GM12878 (cell line): ENCODE data around the gene ZNF322. TPM values are rescaled to one million over a fixed set of nuclear protein-coding genes. Genes with fewer than 3 reads are reported as not detected.
"Not testable (repeated sequence)": the region's sequence is repeated elsewhere in the genome, so short reads cannot be mapped to it uniquely, and the experiment has no call there.

Experiments
- ATAC-seq: fragments of 200-7000 bp; cut with Tn5 transposase; 3 replicates; pipeline ENCODE4 v1.9.1; 2020; ENCODE audit warnings: mild to moderate bottlenecking, moderate library complexity
- BruUV-seq: library from RNA; stranded (reverse); fragments of 400-500 nt; replicated peaks from 2 replicates; lab custom pipeline; 2021; lab: Mats Ljungman, UMichigan
- CTCF ChIA-PET: fragments of 300-600 bp; sonication (Branson Sonifier 250); formaldehyde crosslinking; extraction: SDS; loops from one replicate; lab custom pipeline; 2021; ENCODE audit warnings: inconsistent platforms; lab: Yijun Ruan, JAX
- POLR2A ChIA-PET: fragments of 350-600 bp; formaldehyde crosslinking; extraction: SDS; loops from one replicate; lab custom pipeline; 2021; ENCODE audit warnings: inconsistent platforms; lab: Charles Lee
- RAD21 ChIA-PET: fragments of 300-600 bp; sonication (Branson Sonifier 250); formaldehyde crosslinking; loops from one replicate; lab custom pipeline; 2023; ENCODE audit warnings: antibody characterized with exemption; ENCODE audit not compliant: unreplicated experiment; lab: Charles Lee
- SMC1A ChIA-PET: fragments of 300-600 bp; sonication (Branson Sonifier 250); formaldehyde crosslinking; loops from one replicate; lab custom pipeline; 2023; ENCODE audit not compliant: unreplicated experiment, uncharacterized antibody; lab: Charles Lee
- DNase-seq: peaks from one replicate; pipeline ENCODE4 v3.0.0-alpha.2; 2011; ENCODE audit warnings: low read depth, low spot score
- FAIRE-seq: peaks from 3 replicates; lab custom pipeline; 2011; peaks lifted over from hg19 to GRCh38; lab: Jason Lieb, UNC
- H2AFZ ChIP-seq: 2 replicates; pipeline ENCODE4 v1.6.0; 2011; ENCODE audit warnings: low read depth, low read length, control low read depth; ENCODE audit not compliant: control insufficient read depth
- H3K27ac ChIP-seq: 2 replicates; pipeline ENCODE4 v1.5.1; 2011; ENCODE audit warnings: control low read depth; ENCODE audit not compliant: control insufficient read depth, insufficient read depth
- H3K27me3 ChIP-seq, 2 experiments: replicated peaks in 1 of 2; 2 replicates each; pipeline versions ENCODE4 v1.6.0 to v1.6.1; 2011; ENCODE audit warnings: low read length in 1 of 2; ENCODE audit not compliant: control insufficient read depth in 2 of 2, insufficient read depth in 2 of 2
- H3K36me3 ChIP-seq, 2 experiments: 2 replicates each; pipeline ENCODE4 v1.5.1; 2011; ENCODE audit warnings: low read length in 1 of 2; ENCODE audit not compliant: control insufficient read depth in 2 of 2, insufficient read depth in 2 of 2
- H3K4me1 ChIP-seq: 2 replicates; pipeline ENCODE4 v1.6.1; 2011; ENCODE audit warnings: mild to moderate bottlenecking, low read length, moderate library complexity, mixed read lengths; ENCODE audit not compliant: control insufficient read depth, insufficient read depth
- H3K4me2 ChIP-seq: 2 replicates; pipeline ENCODE4 v1.6.0; 2011; ENCODE audit warnings: control low read depth; ENCODE audit not compliant: control insufficient read depth, insufficient read depth
- H3K4me3 ChIP-seq: fragments of 200-600 bp; sonication (generic); 2 replicates; pipeline ENCODE4 v1.5.1; 2016
- H3K79me2 ChIP-seq: 2 replicates; pipeline ENCODE4 v1.6.0; 2011; ENCODE audit warnings: low read length; ENCODE audit not compliant: control insufficient read depth, insufficient read depth
- H3K9ac ChIP-seq: 2 replicates; pipeline ENCODE4 v1.8.0; 2011; ENCODE audit warnings: low read length, control low read depth, mixed read lengths; ENCODE audit not compliant: control insufficient read depth, insufficient read depth
- H3K9me3 ChIP-seq: replicated peaks from 3 replicates; pipeline ENCODE4 v1.5.1; 2011; ENCODE audit warnings: mild to moderate bottlenecking, low read length; ENCODE audit not compliant: control insufficient read depth, insufficient read depth
- H4K20me1 ChIP-seq: 2 replicates; pipeline ENCODE4 v1.6.0; 2011; ENCODE audit not compliant: control insufficient read depth, insufficient read depth
- WGBS: methylation state at CpG from one replicate; pipeline ENCODE4 v1.1.6; 2016; ENCODE audit warnings: low lambda C conversion rate; ENCODE audit not compliant: insufficient replicate concordance, insufficient coverage; ENCODE audit errors: missing lambda C conversion rate; 5-methylcytosine and 5-hydroxymethylcytosine counted together
- in situ Hi-C: fragments of 300-500 bp; cut with MboI; formaldehyde crosslinking; loops from 9 replicates; pipeline ENCODE4 v1.14.3; 2018; ENCODE audit warnings: mixed read lengths
- intact Hi-C: fragments of 100-400 bp; cut with micrococcal nuclease; formaldehyde crosslinking; loops from one replicate; pipeline ENCODE4 v1.14.2; 2022; ENCODE audit not compliant: unreplicated experiment
- polyA plus RNA-seq, 11 experiments: library from polyadenylated mRNA; depleted of rRNA in 4 of 11; unstranded in 6 of 11; stranded (reverse) in 5 of 11; fragments of >200 nt; fragmentation: Nextera tagmentation in 4 of 11; fragmentation: Illumina TruSeq in 1 of 11; extraction: Ambion mirVana in 4 of 11; extraction: Trizol in 1 of 11; gene quantifications; 1 replicate in 1 of 11; 2 replicates in 10 of 11; pipeline versions ENCODE4 v1.2.1 to v1.2.3, GENCODE V29; 2011 to 2016; ENCODE audit warnings: inconsistent platforms in 2 of 11, missing spikeins in 2 of 11, low read depth in 1 of 11
- total RNA-seq, 4 experiments: library from RNA; depleted of rRNA in 3 of 4; stranded (reverse); fragments of >200 nt in 3 of 4; fragmentation: Illumina TruSeq in 1 of 4; extraction: Trizol in 1 of 4; gene quantifications; 2 replicates each; pipeline versions ENCODE4 v1.2.1 to v1.2.3, GENCODE V29; 2013 to 2021

ZNF322 gene
- total and polyA plus RNA-seq, 10 of the 15 experiments (the other 5 are each of a cell fraction or from before 2014, with no cell fraction given) = 2.7 to 19.1 (median 11.9) TPM

DNA sequence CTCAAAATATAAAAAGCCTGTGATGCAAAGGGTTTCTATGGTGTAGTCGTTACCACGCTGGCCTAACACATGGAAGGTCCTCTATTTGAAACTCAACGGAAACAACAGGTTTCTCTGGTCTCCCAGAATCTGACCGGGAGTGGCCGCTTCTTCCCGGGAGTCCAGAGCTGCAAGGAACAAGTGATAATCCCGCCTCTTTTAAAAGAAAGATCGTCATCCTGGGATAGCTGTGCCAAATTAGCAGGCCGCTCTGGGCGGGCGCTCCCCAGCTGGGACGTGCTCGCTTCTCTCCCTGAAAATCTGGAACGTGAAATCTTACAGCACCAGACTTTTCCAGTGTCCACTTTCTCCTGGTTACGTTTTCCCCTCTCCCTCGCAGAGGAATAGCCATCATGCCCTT, 38.0 kb upstream of the ZNF322 start:
- BruUV-seq, H3K9ac ChIP-seq, in situ Hi-C loops, H3K9me3 ChIP-seq, H3K27ac ChIP-seq, CTCF ChIA-PET, FAIRE-seq, RAD21 ChIA-PET, H3K79me2 ChIP-seq, H2AFZ ChIP-seq, H4K20me1 ChIP-seq, intact Hi-C loops, ATAC-seq, SMC1A ChIA-PET, POLR2A ChIA-PET, DNase-seq, H3K4me1 ChIP-seq, H3K36me3 ChIP-seq, H3K4me3 ChIP-seq, H3K27me3 ChIP-seq, H3K4me2 ChIP-seq: not testable (repeated sequence)
- WGBS = no CpG with 5 or more reads among the region's 16 CpGs

DNA sequence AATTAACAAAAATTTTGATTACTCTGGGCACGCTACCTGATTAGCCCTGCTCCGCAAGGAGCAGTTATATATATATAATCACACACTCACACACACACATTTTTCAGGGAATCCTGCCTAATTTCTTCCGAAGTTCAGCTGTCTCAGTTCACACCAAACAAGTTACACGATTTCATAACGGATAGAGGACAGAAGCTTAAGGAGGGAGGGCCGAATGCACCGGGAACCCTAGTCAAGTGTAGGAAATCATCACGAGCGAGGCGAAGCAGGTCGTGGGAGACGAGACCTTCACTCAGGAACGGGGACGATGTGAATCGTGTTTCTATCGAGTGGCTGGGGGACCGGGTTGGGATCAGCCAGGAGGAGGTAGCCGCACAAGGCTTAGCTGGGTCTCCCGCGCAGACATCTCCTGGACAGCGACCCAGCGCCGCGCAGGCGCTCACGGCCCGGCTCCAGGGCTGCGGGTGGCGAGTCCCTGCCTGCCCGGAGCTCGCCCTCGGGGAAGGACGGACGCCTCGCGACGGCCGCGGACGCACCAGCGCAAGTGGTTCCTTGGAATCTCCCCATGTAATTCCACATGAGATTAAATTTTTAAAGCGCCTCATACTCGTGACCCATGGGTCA, 29.9 kb upstream of the ZNF322 start:
- H3K27ac ChIP-seq, H3K9me3 ChIP-seq, DNase-seq, H3K4me1 ChIP-seq, H3K79me2 ChIP-seq, RAD21 ChIA-PET, H3K36me3 ChIP-seq, FAIRE-seq, H3K4me2 ChIP-seq, BruUV-seq, ATAC-seq, SMC1A ChIA-PET, H4K20me1 ChIP-seq, H3K4me3 ChIP-seq, intact Hi-C loops, H2AFZ ChIP-seq, POLR2A ChIA-PET, CTCF ChIA-PET, H3K9ac ChIP-seq, in situ Hi-C loops, H3K27me3 ChIP-seq: not testable (repeated sequence)
- WGBS = no CpG with 5 or more reads among the region's 43 CpGs

DNA sequence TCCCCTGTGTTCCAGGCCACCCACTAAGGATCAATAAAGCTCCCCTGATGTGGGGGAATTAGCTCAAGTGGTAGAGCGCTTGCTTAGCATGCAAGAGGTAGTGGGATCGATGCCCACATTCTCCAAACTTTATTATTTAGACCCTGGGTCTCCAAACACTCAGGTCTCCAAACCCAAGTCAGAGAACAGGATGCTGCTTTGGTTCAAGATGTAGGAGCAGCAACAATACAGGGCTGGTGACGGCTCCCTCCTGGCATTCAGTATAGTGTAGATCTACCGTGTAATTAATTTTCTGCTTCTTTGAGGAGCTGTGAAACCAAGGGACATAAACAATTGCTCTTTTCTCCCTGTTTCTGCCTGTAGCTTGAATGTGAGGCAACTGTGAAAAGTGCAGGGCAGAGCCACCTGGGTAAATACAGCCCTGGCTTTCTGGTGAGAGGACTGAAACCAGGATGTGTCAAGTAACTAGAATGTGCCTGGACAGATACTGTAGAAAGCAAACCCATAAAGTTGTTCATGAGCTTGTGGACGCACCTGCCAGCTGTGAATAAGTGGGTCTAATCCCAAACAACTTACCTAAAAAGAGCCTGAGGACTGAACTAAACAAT, 23.0 kb upstream of the ZNF322 start:
- FAIRE-seq, in situ Hi-C loops, POLR2A ChIA-PET, H3K9ac ChIP-seq, SMC1A ChIA-PET, CTCF ChIA-PET, BruUV-seq, H3K27ac ChIP-seq, DNase-seq, H3K9me3 ChIP-seq, H3K79me2 ChIP-seq, H4K20me1 ChIP-seq, RAD21 ChIA-PET, H3K27me3 ChIP-seq, H3K36me3 ChIP-seq, H3K4me2 ChIP-seq, intact Hi-C loops, H2AFZ ChIP-seq, H3K4me3 ChIP-seq, ATAC-seq, H3K4me1 ChIP-seq: not testable (repeated sequence)
- WGBS = 0% methylated on average over 1 of the region's 5 CpGs

DNA sequence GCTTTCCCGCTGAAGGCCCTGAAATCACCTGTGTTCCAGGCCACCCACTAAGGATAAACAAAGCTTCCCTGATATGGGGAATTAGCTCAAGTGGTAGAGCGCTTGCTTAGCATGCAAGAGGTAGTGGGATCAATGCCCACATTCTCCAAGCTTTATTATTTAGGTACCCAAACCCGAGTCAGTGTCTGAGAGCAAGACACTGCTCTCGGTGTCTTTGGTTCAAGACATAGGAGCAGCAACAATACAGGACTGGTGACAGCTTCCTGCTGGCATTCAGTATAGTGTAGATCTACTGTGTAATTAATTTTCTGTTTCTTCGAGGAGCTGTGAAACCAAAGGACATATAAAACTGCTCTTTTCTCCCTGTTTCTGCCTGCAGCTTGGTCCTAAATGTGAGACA, 13.7 kb upstream of the ZNF322 start:
- no CpG with 5 or more reads among the region's 5 CpGs for WGBS
- FAIRE-seq, DNase-seq, H3K4me3 ChIP-seq, H3K36me3 ChIP-seq, H3K27me3 ChIP-seq, H3K4me1 ChIP-seq, H3K27ac ChIP-seq, CTCF ChIA-PET, POLR2A ChIA-PET, H4K20me1 ChIP-seq, ATAC-seq, intact Hi-C loops, H3K79me2 ChIP-seq, RAD21 ChIA-PET, H3K9ac ChIP-seq, BruUV-seq, H3K9me3 ChIP-seq, H3K4me2 ChIP-seq, H2AFZ ChIP-seq, SMC1A ChIA-PET: not testable (repeated sequence)
- in situ Hi-C loops = loop anchor here (25.0 kb wide), 4 partner anchors 714 to 1664 kb away; partner anchors contain the start of genes ZKSCAN3, ZNF165, ZNF391 and ZSCAN31
